Head of caudate nucleus (tissue), 42 donors: ENCODE data around the gene PTGER3.

ENCODE experiments used
- DNase-seq, 42 donors: peaks; one replicate each; pipeline versions ENCODE4 v3.0.0 to v3.0.0-alpha.2; 2020 to 2021; ENCODE audit warnings: mixed read lengths in 7 of 42
- intact Hi-C: fragments of 100-400 bp; cut with DNase I; formaldehyde crosslinking; loops from one replicate; pipeline ENCODE4 v1.15.0; 2022

PTGER3 gene

DNA sequence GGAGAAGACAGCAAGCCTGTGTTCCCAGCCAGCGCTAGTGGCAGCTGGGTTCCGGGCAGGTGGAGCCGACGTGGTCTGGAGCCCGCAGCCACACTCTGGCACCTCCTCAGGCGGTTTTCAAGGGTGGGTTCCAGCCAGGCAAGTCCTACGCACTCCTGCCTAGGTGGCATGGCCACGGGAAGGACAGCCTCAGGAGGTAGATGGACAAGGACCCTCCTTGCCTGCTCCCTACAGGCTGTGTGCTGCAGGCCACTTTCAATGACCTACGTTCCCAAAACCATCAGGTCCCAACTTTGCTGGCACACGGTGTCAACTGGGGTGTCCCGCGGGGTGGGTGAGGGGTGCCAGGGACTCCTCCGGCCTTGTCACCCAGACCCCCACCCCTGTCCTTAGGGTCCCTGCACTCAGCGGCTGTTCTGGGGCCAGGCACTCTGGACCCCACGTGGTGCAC, 6.7 kb upstream of the PTGER3 start:
- intact Hi-C loops: no loop called here

GRCh38 chr1:71053758-71054157, 6.1 kb upstream of the PTGER3 start:
- intact Hi-C loops: no loop called here
- no peak for DNase-seq

More for the DNA sequence above, 6.7 kb upstream of the PTGER3 start:
- peak in 5 of 42 donors; percentile 2 to 38 (median 29) for DNase-seq

- intact Hi-C loops: no loop called here
- DNase-seq: no peak
These were observed 5.5 kb upstream of the PTGER3 start for GRCh38 chr1:71053146-71053545.

GRCh38 chr1:71049951-71050598, 2.5 kb upstream of the PTGER3 start:
- peak in 8 of 42 donors; percentile 21 to 71 (median 35) for DNase-seq
- intact Hi-C loops: loop anchor here (5.0 to 10.0 kb wide), 2 partner anchors 365 to 518 kb away; no protein-coding TSS in a partner anchor

DNA sequence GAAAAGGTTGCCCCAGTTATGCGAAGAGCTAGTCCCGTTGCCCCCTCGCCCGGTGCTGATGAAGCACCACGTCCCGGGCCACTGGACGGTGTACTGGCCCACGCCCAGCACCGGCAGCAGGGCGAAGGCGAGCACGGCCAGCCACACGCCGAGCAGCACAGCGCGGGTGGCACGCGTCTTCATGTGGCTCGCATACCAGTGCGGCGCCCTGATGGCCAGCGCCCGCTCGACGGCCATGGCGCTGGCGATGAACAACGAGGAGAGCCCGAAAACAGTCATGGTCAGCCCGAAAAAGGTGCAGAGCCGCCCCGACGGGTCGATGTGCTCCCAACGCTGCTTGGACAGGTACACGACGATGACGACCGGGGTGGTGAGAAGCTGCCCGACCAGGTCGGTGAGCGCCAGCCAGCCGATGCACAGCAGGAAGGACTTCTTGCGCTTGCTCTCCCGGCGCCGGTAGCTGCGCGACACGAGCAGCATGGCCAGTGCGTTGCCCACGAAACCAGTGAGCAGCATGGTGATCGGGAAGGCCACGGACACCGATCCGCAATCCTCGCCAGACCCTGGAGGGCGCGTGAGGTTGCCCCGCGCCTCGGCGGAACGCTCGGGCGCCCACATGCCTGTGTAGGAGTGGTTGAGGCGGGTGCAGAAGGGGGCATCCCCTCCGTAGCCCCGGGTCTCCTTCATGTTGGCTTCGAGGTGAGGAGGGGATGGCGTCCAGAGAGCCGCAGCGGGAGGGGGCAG, 553 bp downstream of the PTGER3 start:
- DNase-seq: peak in 2 of 42 donors; percentile 11 to 24
- intact Hi-C loops: loop anchor here (5.0 to 10.0 kb wide), 2 partner anchors 362 to 515 kb away; no protein-coding TSS in a partner anchor

GRCh38 chr1:71045463-71046028, 2.1 kb downstream of the PTGER3 start:
- DNase-seq: no peak
- intact Hi-C loops: loop anchor here (5.0 to 10.0 kb wide), 2 partner anchors 361 to 513 kb away; no protein-coding TSS in a partner anchor

GRCh38 chr1:71044833-71045232, 2.8 kb downstream of the PTGER3 start:
- intact Hi-C loops: loop anchor here (5.0 to 10.0 kb wide), 2 partner anchors 360 to 513 kb away; no protein-coding TSS in a partner anchor

DNA sequence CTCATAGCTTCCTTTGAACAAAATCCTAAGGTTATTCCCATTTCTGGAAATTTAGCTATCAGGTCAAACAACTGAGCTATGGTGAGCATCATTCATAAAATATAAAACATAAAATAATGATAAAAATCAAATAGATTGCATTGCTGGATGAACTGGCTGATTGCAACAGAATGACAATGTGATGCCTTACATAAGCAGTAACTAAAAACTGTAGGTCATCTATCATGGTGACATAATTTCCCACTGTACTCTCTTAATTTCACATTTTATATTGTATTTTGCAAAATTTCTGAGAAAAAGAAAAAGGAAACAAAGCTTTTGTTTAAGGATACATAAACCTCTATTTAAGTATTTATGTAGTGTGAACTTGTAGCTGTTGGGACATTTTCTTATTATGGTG, 4.6 kb downstream of the PTGER3 start:
- intact Hi-C loops: loop anchor here (10.0 kb wide), 1 partner anchor 358 kb away; no protein-coding TSS in a partner anchor
- DNase-seq: no peak

More at GRCh38 chr1:71044833-71045232, 2.8 kb downstream of the PTGER3 start:
- no peak for DNase-seq

GRCh38 chr1:71041806-71042205, 5.8 kb downstream of the PTGER3 start:
- intact Hi-C loops: loop anchor here (10.0 kb wide), 1 partner anchor 357 kb away; no protein-coding TSS in a partner anchor

GRCh38 chr1:71039661-71040262, 7.9 kb downstream of the PTGER3 start:
- DNase-seq: no peak
- intact Hi-C loops: loop anchor here (10.0 kb wide), 1 partner anchor 355 kb away; no protein-coding TSS in a partner anchor

More at GRCh38 chr1:71041806-71042205, 5.8 kb downstream of the PTGER3 start:
- no peak for DNase-seq

GRCh38 chr1:71038942-71039341, 8.7 kb downstream of the PTGER3 start:
- intact Hi-C loops: no loop called here
- DNase-seq: no peak

DNA sequence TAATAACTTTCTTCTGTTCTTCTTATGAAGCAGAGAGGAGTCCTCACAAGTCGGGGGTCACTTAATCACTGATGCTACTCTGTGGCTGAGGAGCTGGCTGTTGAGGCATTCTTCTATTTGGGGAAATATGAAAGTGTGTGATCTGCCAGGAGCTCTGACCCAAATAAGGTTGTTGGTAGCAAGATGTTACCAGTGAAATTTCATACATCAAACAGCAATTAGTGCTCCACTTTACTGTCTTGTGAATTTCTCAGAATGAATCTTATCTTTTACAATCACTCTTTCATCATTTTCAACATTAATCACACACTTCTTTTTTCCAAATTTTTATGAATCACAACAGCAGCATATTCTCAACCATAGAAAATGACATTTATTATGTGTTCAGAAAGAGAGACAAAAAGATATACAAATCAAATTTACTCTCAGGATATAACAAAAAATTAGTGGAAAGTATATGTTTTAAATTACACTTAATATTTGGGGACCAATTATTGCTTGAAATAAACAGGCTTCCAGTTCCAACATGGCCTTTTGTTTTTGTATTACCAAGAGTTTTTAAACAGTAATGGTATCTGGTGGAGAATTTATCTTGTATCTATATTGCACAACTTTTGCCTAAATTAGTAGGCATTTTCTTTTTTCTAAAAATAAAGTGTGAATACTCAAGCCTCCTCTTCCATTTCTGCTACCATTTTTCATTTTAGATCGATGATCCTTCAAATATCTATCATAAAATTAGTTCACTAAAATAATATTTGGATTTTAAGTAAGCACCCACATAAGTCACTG, 9.6 kb downstream of the PTGER3 start:
- DNase-seq: no peak
- intact Hi-C loops: no loop called here

GRCh38 chr1:71037066-71037465, 10.6 kb downstream of the PTGER3 start:
- intact Hi-C loops: no loop called here
- no peak for DNase-seq

DNA sequence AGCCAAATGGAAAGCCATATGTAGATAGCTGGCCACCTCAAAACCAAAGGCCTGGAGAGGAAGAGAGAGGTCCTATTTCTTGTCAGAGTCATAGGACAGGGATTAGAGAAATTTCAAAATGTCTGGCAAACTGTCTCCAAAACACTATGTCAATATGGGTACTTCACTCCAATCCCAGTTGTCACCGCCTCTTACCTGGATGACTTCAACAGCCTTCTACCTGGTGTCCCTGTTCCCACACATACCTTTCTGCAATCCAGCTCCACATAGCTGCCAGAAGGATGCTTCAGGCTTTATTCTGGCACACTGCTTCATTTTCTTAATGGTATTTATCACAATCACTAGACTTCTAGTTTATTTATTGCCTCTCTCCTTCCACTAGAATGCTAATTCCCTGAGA, 14.5 kb downstream of the PTGER3 start:
- DNase-seq: no peak
- intact Hi-C loops: no loop called here

- intact Hi-C loops: no loop called here
- no peak for DNase-seq
These were observed 16.2 kb downstream of the PTGER3 start for GRCh38 chr1:71031426-71031825.

GRCh38 chr1:71030026-71030425, 17.6 kb downstream of the PTGER3 start:
- intact Hi-C loops: no loop called here
- DNase-seq: no peak

- intact Hi-C loops: no loop called here
- no peak for DNase-seq
These were observed 18.6 kb downstream of the PTGER3 start for GRCh38 chr1:71028981-71029380.

DNA sequence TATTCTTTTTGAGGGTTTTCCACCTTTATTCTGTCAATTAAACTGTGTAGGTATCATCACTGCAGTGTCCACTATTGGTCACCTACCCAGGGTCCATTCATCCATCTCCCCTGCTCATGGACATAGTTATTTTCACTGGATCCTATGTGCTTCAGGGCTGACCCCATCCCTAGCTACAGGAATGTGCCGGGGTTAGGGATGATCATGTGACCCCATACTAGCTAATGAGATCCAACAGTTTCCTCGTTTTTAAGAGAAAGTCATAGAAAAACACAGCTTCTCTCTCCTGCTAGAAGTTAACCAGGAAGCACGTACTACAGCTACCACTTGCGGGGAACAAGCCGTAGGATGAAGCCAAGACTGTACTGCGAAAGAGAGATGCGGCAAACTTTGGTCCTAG, 19.6 kb downstream of the PTGER3 start:
- DNase-seq: no peak
- intact Hi-C loops: no loop called here
